ENCODE data around the gene CCDC83. TPM values are rescaled to one million over a fixed set of nuclear protein-coding genes. Genes with fewer than 3 reads are reported as not detected.

Gene CCDC83
- total RNA-seq, 6 experiments from 2014 or later: not detected

DNA sequence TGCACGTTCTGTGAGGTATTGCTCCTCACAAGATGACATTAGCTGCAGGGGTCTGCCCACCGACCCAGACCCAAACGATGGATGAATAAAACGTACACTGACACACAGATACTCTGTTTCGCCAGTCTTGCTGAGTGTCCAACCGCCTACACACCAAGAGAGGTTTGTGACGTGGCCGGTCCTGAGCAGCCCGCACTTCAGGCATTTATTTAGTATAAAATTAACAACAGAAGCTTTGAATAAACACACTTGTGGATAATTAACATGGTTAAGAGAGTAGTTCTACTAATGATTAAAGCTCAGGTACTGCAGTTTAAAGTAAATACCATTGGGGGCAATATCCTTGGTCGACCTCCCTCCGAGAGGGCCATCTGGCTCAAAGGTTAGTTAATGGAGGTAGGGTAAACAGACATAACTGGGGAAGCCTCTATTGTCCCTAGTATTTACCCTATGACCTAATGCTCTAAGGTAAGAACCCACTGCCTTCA lies 75.7 kb downstream of the CCDC83 start:
- no peak for DNase-seq
- Mint-ChIP-seq H3K4me1 (ENCODE audit: low read depth) (no peaks in the 10 kb centered on the region), H3K27me3 (ENCODE audit: insufficient read depth) (peaks cover 16% of the 10 kb centered on the region), H3K4me3 (no peak overlapping the region), H3K36me3 (ENCODE audit: low read depth) (peaks cover 5% of the 10 kb centered on the region), H3K9me3 (peaks cover 12% of the 10 kb centered on the region), H3K27ac (no peak overlapping the region)
- TF ChIP-seq, protein P1, sequence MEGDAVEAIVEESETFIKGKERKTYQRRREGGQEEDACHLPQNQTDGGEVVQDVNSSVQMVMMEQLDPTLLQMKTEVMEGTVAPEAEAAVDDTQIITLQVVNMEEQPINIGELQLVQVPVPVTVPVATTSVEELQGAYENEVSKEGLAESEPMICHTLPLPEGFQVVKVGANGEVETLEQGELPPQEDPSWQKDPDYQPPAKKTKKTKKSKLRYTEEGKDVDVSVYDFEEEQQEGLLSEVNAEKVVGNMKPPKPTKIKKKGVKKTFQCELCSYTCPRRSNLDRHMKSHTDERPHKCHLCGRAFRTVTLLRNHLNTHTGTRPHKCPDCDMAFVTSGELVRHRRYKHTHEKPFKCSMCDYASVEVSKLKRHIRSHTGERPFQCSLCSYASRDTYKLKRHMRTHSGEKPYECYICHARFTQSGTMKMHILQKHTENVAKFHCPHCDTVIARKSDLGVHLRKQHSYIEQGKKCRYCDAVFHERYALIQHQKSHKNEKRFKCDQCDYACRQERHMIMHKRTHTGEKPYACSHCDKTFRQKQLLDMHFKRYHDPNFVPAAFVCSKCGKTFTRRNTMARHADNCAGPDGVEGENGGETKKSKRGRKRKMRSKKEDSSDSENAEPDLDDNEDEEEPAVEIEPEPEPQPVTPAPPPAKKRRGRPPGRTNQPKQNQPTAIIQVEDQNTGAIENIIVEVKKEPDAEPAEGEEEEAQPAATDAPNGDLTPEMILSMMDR (IDR thresholded peaks at IDR 0.05): no peak

DNA sequence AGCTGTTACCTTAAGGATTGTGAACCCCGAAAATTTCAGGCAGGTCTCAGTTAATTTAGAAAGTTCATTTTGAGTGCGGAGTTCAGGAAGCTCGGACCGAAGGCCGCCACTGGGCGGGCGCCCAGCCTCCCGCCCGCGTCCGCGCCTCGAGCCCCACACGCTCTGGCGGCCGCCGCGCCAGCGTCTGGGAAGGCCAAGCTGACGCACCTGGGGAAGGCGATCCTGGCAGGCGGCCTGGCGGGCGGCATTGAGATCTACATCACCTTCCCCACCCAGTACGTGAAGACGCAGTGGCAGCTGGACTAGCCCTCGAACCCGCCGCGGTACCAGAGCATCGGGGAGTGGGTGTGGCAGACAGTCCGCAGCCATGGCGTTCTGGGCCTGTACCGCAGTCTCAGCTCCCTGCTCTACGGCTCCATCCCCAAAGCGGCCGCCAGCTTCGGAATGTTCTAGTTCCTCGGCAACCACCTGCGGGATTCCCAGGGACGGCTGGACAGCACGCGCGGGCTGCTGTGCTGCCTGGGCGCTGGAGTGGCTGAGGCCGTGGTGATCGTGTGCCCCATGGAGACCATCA lies 79.5 kb downstream of the CCDC83 start:
- Mint-ChIP-seq H3K27me3 (ENCODE audit: insufficient read depth) (peaks cover 6% of the 10 kb centered on the region), H3K27ac (no peak overlapping the region), H3K36me3 (ENCODE audit: low read depth) (peaks cover 4% of the 10 kb centered on the region; the same call in 1 of the 2 replicates), H3K9me3 (peaks cover 6% of the 10 kb centered on the region; the same call in 1 of the 2 replicates), H3K4me1 (ENCODE audit: low read depth) (no peaks in the 10 kb centered on the region), H3K4me3 (no peak overlapping the region)
- TF ChIP-seq, protein P1 (IDR thresholded peaks at IDR 0.05): no peak
- DNase-seq: no peak

DNA sequence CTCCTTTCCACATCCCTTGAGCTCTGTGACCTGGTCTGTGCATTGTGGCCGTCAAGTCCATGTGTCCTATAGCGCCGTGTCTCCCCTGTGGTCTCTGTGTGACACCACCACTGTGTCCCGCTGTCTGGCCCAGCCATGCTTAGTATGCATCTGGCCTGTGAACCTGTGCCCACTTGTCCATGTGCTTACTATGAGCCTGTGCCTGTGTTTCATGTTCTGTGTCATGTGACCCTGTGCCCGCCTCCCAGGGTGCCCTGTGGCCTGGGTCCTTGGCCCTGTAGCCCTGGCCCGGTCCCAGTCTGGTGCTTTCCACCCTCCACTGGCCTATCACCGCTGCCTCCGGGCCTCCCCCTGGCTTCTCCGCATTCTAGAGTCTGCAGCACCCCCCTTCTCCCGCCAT lies 80.6 kb downstream of the CCDC83 start:
- Mint-ChIP-seq H3K27ac (no peak overlapping the region), H3K4me3 (no peak overlapping the region), H3K36me3 (ENCODE audit: low read depth) (peaks cover 4% of the 10 kb centered on the region; the same call in 1 of the 2 replicates), H3K9me3 (no peaks in the 10 kb centered on the region), H3K27me3 (ENCODE audit: insufficient read depth) (peaks cover 6% of the 10 kb centered on the region), H3K4me1 (ENCODE audit: low read depth) (no peaks in the 10 kb centered on the region)
- TF ChIP-seq, protein P1 (IDR thresholded peaks at IDR 0.05): no peak
- DNase-seq: no peak

DNA sequence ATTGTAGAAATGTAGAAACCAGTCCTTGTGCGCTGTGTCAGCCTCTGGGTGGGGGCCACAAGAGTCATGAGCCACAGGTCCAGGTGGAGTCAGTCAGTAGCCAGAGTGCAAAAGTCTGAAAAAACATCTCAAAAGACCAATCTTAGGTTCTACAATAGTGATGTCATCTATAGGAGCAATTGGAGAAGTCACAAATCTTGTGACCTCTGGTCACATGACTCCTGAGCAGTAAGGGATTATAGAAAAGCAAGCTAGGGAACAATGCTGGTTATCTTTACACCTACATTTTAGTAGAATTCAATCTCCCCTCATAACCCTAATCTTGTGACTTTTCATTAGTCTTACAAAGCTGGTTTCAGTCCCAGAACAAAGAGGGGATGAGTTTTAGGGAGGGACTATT lies 82.7 kb downstream of the CCDC83 start:
- Mint-ChIP-seq H3K9me3 (no peaks in the 10 kb centered on the region), H3K4me1 (ENCODE audit: low read depth) (no peaks in the 10 kb centered on the region), H3K27ac (no peak overlapping the region), H3K4me3 (no peak overlapping the region), H3K27me3 (ENCODE audit: insufficient read depth) (peaks cover 6% of the 10 kb centered on the region), H3K36me3 (ENCODE audit: low read depth) (peaks cover 4% of the 10 kb centered on the region; the same call in 1 of the 2 replicates)
- no peak for DNase-seq
- TF ChIP-seq, protein P1 (IDR thresholded peaks at IDR 0.05): no peak

DNA sequence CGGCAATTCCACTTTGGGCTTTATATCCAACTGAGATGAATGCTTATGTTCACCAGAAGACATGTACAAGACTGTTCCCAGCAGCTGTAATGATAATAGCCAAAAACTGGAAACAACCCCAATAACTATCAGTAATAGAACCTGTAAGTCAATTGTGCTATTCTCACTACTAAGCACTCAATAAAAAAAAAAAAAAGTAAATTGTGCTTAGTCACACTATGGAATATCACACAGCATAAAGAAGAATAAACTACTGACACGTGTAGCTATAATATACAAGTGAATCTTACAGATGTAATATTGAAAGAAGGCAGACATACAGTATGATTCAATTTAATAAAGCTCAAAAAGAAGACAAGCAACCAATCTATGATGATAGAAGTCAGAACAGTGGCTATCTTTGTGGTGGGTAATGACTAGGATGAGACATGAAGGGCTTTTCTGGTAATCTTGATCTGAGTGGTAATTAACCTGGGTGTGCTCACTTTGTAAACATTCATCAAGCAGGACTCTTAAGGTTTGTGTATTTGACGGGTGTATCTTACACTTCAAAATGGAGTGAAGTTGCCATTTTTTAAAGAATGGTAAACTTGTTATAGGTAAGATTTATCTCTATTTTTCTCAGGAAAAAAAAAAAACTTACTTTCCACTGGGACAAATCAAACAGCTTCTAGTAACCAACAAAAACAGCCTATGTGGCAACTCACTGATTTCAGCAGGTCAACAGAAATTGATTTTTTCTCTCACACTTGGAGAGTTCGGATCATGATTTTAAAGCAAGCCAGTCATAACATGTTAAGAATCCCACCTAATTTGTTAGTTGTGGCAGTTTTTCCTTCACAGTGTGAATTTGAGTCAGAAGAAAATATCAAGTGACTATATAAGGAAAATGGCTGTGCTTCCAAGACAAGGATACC lies 84.2 kb downstream of the CCDC83 start:
- peaks cover 4% of the 10 kb centered on the region; the same call in 1 of the 2 replicates for H3K36me3 Mint-ChIP-seq (ENCODE audit: low read depth)
- peaks cover 6% of the 10 kb centered on the region for H3K27me3 Mint-ChIP-seq (ENCODE audit: insufficient read depth)
- no peaks in the 10 kb centered on the region for H3K9me3 Mint-ChIP-seq
- H3K27ac Mint-ChIP-seq: no peak overlapping the region
- H3K4me1 Mint-ChIP-seq (ENCODE audit: low read depth): no peaks in the 10 kb centered on the region
- TF ChIP-seq, protein P1 (IDR thresholded peaks at IDR 0.05): no peak
- H3K4me3 Mint-ChIP-seq: no peak overlapping the region
- no peak for DNase-seq

Measured in HFFc6 (cell line).